CD4-positive, alpha-beta T cell (primary cell): ENCODE measurements around the gene THSD8. TPM values are rescaled to one million over a fixed set of nuclear protein-coding genes. Genes with fewer than 3 reads are reported as not detected.

ENCODE experiments used
- ATAC-seq: fragments of 200-7000 bp; cut with Tn5 transposase; one replicate; pipeline ENCODE4 v1.10.0; 2022; ENCODE audit warnings: mild to moderate bottlenecking; ENCODE audit not compliant: poor library complexity
- CTCF ChIA-PET: fragments of 350-600 bp; sonication (Branson Sonifier 250); formaldehyde crosslinking; loops from one replicate; lab custom pipeline; 2021; ENCODE audit warnings: antibody characterized with exemption, inconsistent platforms; lab: Charles Lee
- POLR2A ChIA-PET: fragments of 350-600 bp; sonication (Branson Sonifier 250); formaldehyde crosslinking; loops from one replicate; lab custom pipeline; 2021; ENCODE audit warnings: antibody characterized with exemption, inconsistent platforms; lab: Charles Lee
- DNase-seq, 14 experiments: peaks; one replicate each; pipeline ENCODE4 v3.0.0-alpha.2; 2013 to 2020; ENCODE audit warnings: mixed read lengths in 2 of 14
- H3K27ac ChIP-seq, 2 donors: one replicate each; pipeline versions ENCODE4 v1.5.1 to v1.7.0; 2013; ENCODE audit warnings: low read length in 2 of 2, low read depth in 1 of 2, mild to moderate bottlenecking in 1 of 2
- H3K27me3 ChIP-seq, 2 experiments: 1 replicate in 1 of 2; 2 replicates in 1 of 2; pipeline versions ENCODE4 v1.6.1 to v1.7.0; 2013; ENCODE audit warnings: low read length in 2 of 2, control low read depth in 1 of 2, mild to moderate bottlenecking in 1 of 2, moderate library complexity in 1 of 2; ENCODE audit not compliant: insufficient read depth in 2 of 2, control insufficient read depth in 1 of 2
- H3K36me3 ChIP-seq: one replicate; pipeline ENCODE4 v1.6.1; 2013; ENCODE audit warnings: low read length, control low read depth; ENCODE audit not compliant: insufficient read depth
- H3K4me1 ChIP-seq: one replicate; pipeline ENCODE4 v1.6.1; 2013; ENCODE audit warnings: low read length, control low read depth; ENCODE audit not compliant: insufficient read depth
- H3K4me3 ChIP-seq: one replicate; pipeline ENCODE4 v1.5.1; 2013; ENCODE audit warnings: mild to moderate bottlenecking, low read length, moderate library complexity
- H3K9me3 ChIP-seq, 2 experiments: 1 replicate in 1 of 2; 2 replicates in 1 of 2; pipeline versions ENCODE4 v1.6.1 to v1.7.0; 2013; ENCODE audit warnings: low read length in 2 of 2, mild to moderate bottlenecking in 2 of 2, control low read depth in 1 of 2, moderate library complexity in 1 of 2; ENCODE audit not compliant: control insufficient read depth in 1 of 2, insufficient read depth in 1 of 2
- H3K27ac Mint-ChIP-seq: one replicate; pipeline ENCODE4 v1.8.0; 2020; ENCODE audit warnings: mixed read lengths
- H3K27me3 Mint-ChIP-seq: one replicate; pipeline ENCODE4 v1.8.0; 2021; ENCODE audit warnings: mixed read lengths
- H3K36me3 Mint-ChIP-seq: one replicate; pipeline ENCODE4 v1.8.0; 2021; ENCODE audit warnings: low read depth, mixed read lengths
- H3K4me1 Mint-ChIP-seq: one replicate; pipeline ENCODE4 v1.8.0; 2021; ENCODE audit warnings: low read depth, mixed read lengths
- H3K4me3 Mint-ChIP-seq: one replicate; pipeline ENCODE4 v1.8.0; 2020; ENCODE audit warnings: mild to moderate bottlenecking, mixed read lengths
- H3K9me3 Mint-ChIP-seq: one replicate; pipeline ENCODE4 v1.8.0; 2020; ENCODE audit warnings: mixed read lengths
- CTCF ChIP-seq: fragments of 200-600 bp; IDR thresholded peaks from one replicate; pipeline ENCODE4 v1.8.0; 2022; ENCODE audit warnings: antibody characterized with exemption, mild to moderate bottlenecking
- intact Hi-C, 2 experiments: fragments of 100-400 bp; cut with DNase I in 1 of 2; cut with micrococcal nuclease in 1 of 2; formaldehyde crosslinking; loops; one replicate each; pipeline versions ENCODE4 v1.15.1 to v1.9.0; 2023 to 2025; cut with DNase I, micrococcal nuclease
- total RNA-seq, 174 experiments: library from RNA in 2 of 174; stranded (reverse) in 2 of 174; gene quantifications; one replicate each; pipeline ENCODE4 v1.2.3 and lab custom pipeline; 2021 to 2026

The THSD8 gene
- total RNA-seq, 2 experiments from 2014 or later = 1.3 TPM; not detected in 1

- Histone ChIP-seq H3K9me3 (no peaks in the 10 kb centered on the region), H3K4me3 (no peak overlapping the region), H3K27ac (no peak overlapping the region), H3K4me1 (peaks cover 47% of the 10 kb centered on the region), H3K36me3 (peaks cover 23% of the 10 kb centered on the region), H3K27me3 (no peaks in the 10 kb centered on the region)
- no peak for ATAC-seq
- peaks cover 33% of the 10 kb centered on the region for H3K4me1 Mint-ChIP-seq
- H3K36me3 Mint-ChIP-seq = peaks cover 20% of the 10 kb centered on the region
- H3K27ac Mint-ChIP-seq = no peak overlapping the region
- no peaks in the 10 kb centered on the region for H3K27me3 Mint-ChIP-seq
- ChIA-PET CTCF (interaction anchor here (0.5 to 9.4 kb wide), 5 partner anchors 22 to 82 kb away, joined by 3 to 178 read pairs (median 8); partner anchors contain the start of gene HOOK2), POLR2A (interaction anchor here (0.8 to 4.2 kb wide), 4 partner anchors 8 to 62 kb away, joined by 4 to 40 read pairs (median 6); partner anchors contain the start of genes GET3 and JUNB)
- no peak for TF ChIP-seq CTCF
- DNase-seq = peak in 1 of 14 experiments; percentile 29
- H3K4me3 Mint-ChIP-seq = peak overlapping the region; percentile 91
- intact Hi-C loops = loop anchor here in 1 of 2 experiments (5.0 to 10.0 kb wide), 2 partner anchors 123 to 135 kb away; partner anchors contain the start of genes CALR and FARSA
- no peaks in the 10 kb centered on the region for H3K9me3 Mint-ChIP-seq
Observed at GRCh38 chr19:12799742-12800465, 2.0 kb upstream of the THSD8 start.

GRCh38 chr19:12800466-12800770, 1.5 kb upstream of the THSD8 start:
- H3K27ac Mint-ChIP-seq = peak overlapping the region; percentile 61
- H3K4me1 ChIP-seq = peaks cover 42% of the 10 kb centered on the region
- TF ChIP-seq CTCF = no peak
- peak overlapping the region; percentile 91 for H3K4me3 Mint-ChIP-seq
- DNase-seq (peak in 1 of 14 experiments; percentile 38), ATAC-seq (no peak)
- H3K27ac ChIP-seq = no peak overlapping the region
- H3K36me3 ChIP-seq = peaks cover 23% of the 10 kb centered on the region
- intact Hi-C loops = loop anchor here in 1 of 2 experiments (10.0 kb wide), 1 partner anchor 134 kb away; the partner anchor contains the start of genes CALR and FARSA
- peaks cover 20% of the 10 kb centered on the region for H3K36me3 Mint-ChIP-seq
- H3K9me3 Mint-ChIP-seq = no peaks in the 10 kb centered on the region
- ChIA-PET POLR2A (interaction anchor here (0.7 to 4.2 kb wide), 4 partner anchors 8 to 22 kb away, joined by 3 to 40 read pairs (median 6); partner anchors contain the start of gene JUNB), CTCF (interaction anchor here (2.2 to 2.6 kb wide), 2 partner anchors 23 to 43 kb away, joined by 8 to 12 read pairs; no protein-coding TSS in a partner anchor)
- no peaks in the 10 kb centered on the region for H3K27me3 ChIP-seq
- no peaks in the 10 kb centered on the region for H3K9me3 ChIP-seq
- H3K27me3 Mint-ChIP-seq = no peaks in the 10 kb centered on the region
- peaks cover 31% of the 10 kb centered on the region for H3K4me1 Mint-ChIP-seq
- peak overlapping the region; percentile 99 for H3K4me3 ChIP-seq

- ATAC-seq (no peak), DNase-seq (peak in 3 of 14 experiments; percentile 38 to 52 (median 40))
- peak overlapping the region; percentile 99 for H3K4me3 ChIP-seq
- Mint-ChIP-seq H3K9me3 (no peaks in the 10 kb centered on the region), H3K4me3 (peak overlapping the region; percentile 91), H3K36me3 (peaks cover 19% of the 10 kb centered on the region), H3K4me1 (peaks cover 28% of the 10 kb centered on the region), H3K27ac (peak overlapping the region; percentile 61), H3K27me3 (no peaks in the 10 kb centered on the region)
- H3K9me3 ChIP-seq = no peaks in the 10 kb centered on the region
- H3K27me3 ChIP-seq = no peaks in the 10 kb centered on the region
- intact Hi-C loops = loop anchor here in 1 of 2 experiments (10.0 kb wide), 1 partner anchor 134 kb away; the partner anchor contains the start of genes CALR and FARSA
- no peak for TF ChIP-seq CTCF
- ChIA-PET CTCF (interaction anchor here (0.7 to 2.6 kb wide), 5 partner anchors 23 to 46 kb away, joined by 3 to 12 read pairs (median 3); no protein-coding TSS in a partner anchor), POLR2A (interaction anchor here (0.7 to 4.2 kb wide), 4 partner anchors 9 to 23 kb away, joined by 3 to 40 read pairs (median 6); partner anchors contain the start of gene JUNB)
- H3K27ac ChIP-seq = peak overlapping the region; percentile 36 to 64
- H3K36me3 ChIP-seq = peaks cover 23% of the 10 kb centered on the region
- H3K4me1 ChIP-seq = peaks cover 39% of the 10 kb centered on the region
Observed at GRCh38 chr19:12800923-12801465, 875 bp upstream of the THSD8 start.
